Stimulated activated CD8-positive, alpha-beta memory T cell treated with anti-CD3 and anti-CD28 coated beads, Interleukin-2, amount 100 ng/mL, for 48 hours (primary cell): ENCODE results near the gene CKAP5.
"Not testable (repeated sequence)": the region's sequence is repeated elsewhere in the genome, so short reads cannot be mapped to it uniquely, and the experiment has no call there.

Experiments used
- DNase-seq, 2 donors: peaks; one replicate each; pipeline ENCODE4 v3.0.0-alpha.2; 2020; ENCODE audit warnings: low read depth in 2 of 2

CKAP5 gene

DNA sequence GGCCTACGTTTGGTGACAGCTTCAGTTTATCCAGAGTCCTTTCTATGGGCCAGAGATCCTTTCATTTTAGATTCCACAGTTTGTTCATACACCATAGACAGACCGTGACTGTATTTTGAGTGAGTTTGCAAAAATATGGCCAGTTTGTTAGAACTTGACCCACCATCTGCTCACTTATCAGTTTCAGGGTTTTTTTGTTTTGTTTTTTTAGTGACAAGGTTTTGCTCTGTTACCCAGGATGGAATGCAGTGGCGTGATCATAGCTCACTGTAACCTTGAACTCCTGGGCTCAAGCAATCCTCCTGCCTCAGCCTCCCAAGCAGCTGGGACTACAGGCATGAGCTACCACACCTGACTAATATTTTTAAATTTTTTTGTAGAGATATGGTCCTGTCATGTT is 9.1 kb upstream of the CKAP5 start:
- DNase-seq, result no peak

DNA sequence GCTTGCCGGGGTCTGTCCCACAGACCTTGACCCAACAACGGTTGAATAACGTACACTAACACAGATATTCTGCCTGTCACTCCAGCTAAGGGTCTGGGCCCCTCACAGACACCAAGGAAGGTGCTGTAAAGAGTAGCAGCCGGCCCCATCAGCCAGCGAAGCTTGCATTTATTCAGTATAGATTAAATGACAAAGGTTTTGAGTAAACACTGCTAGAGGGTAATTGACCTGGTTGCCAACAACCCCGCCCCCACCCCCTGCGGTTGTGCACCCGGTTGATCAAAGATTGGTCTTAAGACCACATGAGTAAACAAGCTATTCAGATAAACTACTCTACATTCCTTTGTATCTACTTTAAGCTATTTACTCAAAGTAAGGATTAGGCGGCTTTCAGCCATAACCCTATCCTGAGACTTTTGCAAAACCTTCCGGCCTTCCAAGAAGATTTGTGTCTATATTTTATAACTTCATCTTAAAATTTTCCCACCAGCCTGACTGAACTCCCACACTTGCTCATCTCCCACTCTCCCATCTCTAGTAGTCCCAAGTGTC is 4.8 kb upstream of the CKAP5 start:
- DNase-seq, result no peak

DNA sequence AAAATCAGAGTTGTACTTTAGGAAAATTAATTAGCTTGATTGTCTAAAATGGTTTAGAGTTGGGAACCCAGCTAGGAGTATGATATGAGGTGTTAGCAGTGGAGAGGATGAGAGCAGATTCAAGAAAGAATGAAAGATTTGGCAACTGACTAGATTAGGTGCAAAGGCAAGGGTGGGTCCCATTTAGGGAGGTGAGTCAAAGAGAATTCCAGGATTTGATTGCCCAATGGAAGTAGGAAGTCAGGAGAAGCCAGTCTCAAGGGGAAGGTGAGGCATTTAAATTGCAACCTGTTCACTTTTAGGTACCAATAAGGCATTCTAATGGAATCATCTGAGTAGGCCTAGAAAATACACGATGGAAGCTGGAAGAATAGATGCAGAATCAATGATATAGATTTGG is 3.6 kb upstream of the CKAP5 start:
- DNase-seq, result no peak

DNA sequence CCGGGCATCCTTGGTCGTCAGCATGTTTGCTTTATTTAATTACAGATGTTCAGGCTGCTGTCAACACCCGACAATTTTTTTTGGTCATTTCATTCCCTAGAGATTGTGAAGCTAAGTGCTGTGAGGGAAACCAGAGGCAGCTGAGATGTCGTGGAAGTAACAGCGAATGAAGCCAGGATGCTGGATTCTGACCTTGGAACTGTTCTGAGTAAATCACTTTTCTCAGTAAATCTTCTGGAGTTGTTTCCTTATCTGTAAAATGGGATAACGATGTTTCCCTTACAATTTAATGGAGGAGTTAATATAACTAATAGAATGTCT is 390 bp upstream of the CKAP5 start:
- no peak for DNase-seq

GRCh38 chr11:46845440-46845739 is 690 bp downstream of the CKAP5 start:
- DNase-seq, result no peak

DNA sequence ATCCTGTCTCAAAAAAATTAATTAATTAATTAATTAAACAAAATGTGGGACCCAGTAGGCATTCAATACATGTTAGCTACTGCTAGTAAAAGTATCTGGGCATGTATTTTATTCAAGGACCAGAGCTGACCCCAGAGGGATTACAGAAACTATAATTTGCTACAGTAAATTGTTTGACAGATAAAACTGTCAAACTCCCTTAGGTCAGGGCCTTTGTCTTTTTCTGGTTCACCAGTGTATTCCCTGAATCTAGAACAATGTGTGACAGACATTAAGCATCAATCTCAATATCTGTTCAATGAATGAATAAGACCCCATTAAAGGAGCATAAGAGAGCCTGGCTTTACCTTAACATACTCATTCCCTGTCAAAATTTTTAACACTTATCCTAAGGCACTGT is 6.0 kb downstream of the CKAP5 start:
- DNase-seq, result no peak

- no peak for DNase-seq
Observed at GRCh38 chr11:46838501-46838900, 7.6 kb downstream of the CKAP5 start.

DNA sequence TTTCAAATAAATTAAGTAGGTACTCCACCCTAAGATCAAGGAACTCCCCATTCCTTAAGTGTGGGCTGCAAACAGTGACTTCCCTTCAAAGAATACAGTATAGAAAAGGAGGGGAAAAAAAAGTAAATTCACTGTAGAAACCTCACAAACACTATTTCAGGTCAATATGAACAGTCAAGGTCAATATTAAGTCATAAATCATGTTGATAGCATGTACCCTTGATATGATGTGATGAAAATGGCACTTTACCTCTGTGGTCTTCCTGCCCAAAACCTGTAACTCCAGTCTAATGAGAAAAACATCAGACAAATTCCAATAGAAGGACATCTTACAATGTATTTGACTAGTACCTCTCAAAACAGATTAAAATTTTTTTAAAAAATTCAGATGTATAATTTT is 8.2 kb downstream of the CKAP5 start:
- DNase-seq, result no peak

DNA sequence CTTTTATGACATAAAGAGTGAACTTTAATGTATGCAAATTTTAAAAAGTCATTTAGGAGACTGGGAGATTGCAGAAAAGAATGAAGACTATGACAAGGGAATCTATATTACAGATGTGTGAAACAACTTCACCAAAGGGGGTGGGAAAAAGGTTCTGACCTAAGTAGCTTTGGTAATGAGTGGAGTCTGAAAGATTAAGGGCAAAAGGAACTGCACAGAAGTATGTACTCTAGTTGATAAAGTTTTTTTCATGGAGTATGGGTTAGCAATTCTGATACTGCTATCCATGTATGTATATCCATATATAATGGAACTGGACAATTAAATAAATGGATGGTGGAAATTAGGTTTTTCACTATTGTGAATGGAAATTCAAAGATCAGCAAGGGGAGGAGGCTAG is 9.2 kb downstream of the CKAP5 start:
- no peak for DNase-seq

DNA sequence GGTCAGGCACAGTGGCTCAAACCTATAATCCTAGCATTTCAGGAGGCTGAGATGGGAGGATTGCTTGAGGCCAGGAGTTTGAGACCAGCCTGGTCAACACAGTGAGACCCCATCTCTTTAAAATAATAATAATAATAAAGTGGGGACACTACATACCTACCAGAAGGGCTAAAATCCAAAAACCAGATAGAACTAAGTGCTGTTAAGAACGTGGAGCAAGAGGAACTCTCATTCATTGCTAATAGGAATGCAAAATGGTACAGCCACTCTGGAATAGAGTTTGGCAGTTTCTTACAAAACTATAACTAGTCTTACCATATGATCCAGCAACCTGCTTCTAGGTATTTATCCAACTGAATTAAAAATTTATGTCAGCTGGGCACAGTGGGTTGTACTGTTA is 9.6 kb downstream of the CKAP5 start:
- no peak for DNase-seq

- DNase-seq, result no peak
Observed at GRCh38 chr11:46835897-46836296, 10.2 kb downstream of the CKAP5 start.

DNA sequence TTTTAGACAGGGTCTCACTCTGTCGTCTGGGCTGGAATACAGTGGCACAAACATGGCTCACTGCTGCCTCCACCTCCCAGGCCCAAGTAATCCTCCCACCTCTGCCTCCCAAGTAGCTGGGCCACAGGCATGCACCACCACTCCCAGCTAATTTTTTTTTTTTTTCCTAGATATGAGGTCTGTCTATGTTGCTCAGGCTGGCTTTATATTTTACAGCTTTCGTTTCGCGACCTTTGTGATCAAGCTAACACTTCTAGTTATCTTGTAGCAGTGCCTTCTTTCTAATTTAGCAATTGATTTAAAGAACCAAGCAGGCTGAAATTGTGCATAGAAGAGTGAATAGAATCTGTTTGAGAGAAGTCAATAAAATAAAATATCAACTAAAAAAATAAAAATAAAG is 11.3 kb downstream of the CKAP5 start:
- no peak for DNase-seq

DNA sequence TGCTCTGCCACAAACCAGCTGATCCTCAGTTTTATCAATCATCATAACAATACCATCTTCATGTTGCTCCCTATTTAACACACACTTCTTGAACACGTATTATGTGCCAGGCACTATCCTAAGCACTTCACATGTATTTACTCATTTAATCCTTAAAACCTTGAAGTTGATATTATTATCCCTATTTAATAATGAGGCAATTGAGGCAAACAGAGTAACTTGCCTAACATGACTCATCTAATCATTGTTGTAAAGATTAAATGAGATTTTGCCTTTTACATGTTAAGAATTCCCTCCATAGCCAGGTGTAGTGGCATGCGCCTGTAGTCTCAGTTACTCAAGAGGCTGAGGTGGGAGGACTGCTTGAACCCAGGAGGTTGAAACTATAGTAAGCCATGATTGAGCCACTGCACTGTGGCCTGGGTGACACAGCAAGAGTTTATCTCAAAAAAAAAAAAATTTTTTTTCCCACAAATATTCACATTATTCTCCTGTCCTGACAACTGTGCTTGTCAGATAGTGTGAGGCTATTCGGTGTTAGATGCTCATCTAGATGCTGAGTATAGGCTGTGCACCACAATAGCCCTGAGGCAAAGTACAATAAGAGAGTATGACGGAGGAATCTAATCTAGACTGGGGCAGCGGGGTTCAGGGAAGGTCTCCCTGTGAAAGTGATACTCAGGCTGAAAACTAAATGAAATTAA is 13.4 kb downstream of the CKAP5 start:
- no peak for DNase-seq

- no peak for DNase-seq
Observed at GRCh38 chr11:46827995-46828394, 18.1 kb downstream of the CKAP5 start.

DNA sequence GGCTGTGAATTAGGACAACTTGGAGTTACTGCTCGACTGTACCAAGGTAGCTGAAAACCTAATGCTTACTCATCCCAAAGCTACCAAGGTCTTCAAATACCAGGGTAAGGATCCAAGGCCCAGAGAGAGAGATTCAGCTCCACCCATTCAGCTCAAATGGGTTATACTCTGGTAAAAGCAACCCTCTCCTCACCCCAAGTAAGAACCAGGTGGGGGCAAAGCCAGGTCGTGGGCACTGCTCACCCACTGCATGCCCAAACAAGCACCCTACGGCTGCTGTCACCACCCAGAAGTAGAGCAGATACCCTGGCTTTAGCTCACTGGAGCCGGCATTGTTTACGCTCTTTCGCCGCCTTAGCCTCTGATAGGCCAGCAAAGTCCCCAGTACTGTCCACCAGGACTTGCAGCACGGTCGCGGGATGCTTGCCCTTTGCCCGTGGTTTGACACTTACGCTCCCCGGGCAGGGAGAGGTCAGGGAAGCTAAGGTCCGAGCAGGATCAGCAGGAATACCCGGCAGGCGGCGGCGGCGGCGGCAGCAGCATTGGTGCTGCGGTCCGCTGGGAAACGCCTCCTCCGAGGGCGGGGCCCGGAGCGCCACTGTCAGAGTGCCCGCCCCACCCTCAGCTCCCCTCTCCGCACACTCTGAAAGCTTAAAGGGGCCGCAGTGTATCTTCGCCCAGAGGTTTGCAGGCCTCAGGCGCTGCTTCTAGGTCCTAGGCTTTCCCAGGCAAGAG is 19.6 kb downstream of the CKAP5 start:
- peak; percentile 66 to 67 for DNase-seq

DNA sequence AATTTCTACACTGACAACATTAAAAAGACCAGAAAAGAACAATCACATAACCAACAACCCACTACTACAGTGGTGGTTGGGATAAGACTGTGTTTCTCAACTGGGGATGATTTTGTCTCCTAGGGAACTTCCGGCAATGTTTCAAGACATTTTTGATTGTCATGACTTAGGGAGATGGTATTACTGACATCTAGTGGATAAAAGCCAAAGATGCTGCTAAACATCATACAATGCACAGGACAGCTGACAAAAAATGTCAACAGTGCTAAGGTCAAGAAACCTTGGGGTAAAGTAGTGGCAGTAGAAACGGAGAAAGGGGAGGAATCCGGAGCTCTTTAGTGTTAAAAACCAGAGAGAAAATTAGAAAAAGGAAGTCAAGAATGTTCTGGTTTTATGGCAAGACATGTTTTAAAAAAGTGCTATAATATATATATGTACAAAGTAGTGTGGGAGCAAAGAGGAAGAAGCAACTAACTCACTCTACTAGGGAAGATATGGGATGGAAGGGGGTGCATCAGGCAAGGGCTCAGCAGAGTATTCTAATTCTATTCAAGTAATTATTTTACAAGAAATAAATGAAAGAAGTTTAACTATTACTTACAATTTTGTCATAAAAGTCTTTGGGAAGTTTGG is 37.2 kb downstream of the CKAP5 start:
- DNase-seq, result no peak

DNA sequence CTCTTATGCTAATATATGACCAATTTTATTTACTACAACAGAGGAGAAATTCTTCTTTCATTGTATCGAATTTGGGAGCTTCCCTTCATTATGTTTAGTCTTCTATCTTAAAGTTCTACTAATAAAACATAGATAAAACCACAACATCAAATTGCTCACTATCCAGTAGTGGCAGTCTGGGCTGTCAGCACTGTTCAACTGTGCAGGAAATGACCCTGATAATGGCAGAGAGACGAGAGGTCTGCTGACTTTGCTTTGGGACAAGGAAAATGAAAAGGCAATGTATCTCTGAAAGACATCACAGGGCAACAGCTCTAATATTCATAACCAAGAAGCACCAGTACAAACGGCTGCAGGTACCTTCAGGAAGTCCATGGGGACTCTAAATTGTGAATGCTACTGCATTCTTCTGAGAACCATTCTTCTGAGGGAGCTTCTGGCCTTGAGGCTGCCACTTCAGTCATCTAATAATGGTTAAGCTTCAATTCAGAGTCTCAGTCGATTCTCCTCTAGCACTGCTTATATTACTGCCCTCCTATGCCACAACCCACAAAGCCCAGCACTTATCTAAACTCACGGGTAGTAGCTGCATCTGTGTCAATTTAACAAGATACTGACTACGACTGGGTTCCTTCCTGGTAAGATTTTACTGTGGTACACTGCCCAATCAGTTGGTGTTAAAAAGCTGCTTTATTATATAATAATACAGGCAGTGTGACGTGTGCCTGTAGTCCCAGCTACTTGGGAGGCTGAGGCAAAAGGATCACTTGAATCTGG is 44.2 kb downstream of the CKAP5 start:
- DNase-seq, result no peak

DNA sequence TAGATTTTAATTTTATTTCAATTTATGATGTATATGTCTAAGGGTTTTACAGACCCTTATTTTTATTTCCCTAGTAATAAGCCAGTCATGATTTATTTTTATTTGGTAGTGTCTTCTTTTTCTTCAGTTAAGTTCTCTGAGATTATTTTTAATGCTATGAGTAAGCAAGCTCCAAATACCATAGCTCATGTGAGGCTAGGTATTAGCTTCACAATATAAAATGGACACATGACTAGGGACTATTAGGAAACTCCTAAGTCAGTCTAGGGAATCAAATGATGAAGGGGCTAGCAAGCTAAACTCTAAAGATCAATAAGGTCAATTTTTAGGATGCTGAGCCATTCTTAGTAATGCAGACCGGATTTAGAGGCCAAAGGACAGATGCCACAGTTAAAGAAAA is 45.9 kb downstream of the CKAP5 start:
- DNase-seq, result no peak

DNA sequence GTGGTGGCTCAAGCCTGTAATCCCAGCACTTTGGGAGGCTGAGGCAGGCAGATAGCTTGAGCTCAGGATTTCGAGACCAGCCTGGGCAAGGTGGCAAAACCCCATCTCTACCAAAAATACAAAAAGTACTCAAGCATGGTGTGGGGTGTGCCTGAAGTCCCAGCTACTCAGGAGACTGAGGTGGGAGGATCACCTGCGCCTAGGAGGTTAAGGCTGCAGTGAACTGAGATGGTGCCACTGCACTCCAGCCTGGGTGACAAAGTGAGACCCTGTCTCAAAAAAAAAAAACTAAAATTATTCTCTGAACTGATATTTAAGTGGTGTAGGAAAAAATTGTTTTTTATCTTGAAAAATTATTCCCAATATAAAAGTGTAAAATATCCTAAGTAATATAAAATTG is 46.4 kb downstream of the CKAP5 start:
- DNase-seq, result not testable (repeated sequence)

- no peak for DNase-seq
Observed at GRCh38 chr11:46778416-46778815, 67.7 kb downstream of the CKAP5 start.

GRCh38 chr11:46776878-46777277 is 69.2 kb downstream of the CKAP5 start:
- no peak for DNase-seq

- DNase-seq, result no peak
Observed at GRCh38 chr11:46769636-46770221, 76.4 kb downstream of the CKAP5 start.
